DND-41 (cell line): Measurements from ENCODE around the gene INKA1.

Source experiments
- ATAC-seq: fragments of 200-7000 bp; cut with Tn5 transposase; 3 replicates; pipeline ENCODE4 v1.9.1; 2021; ENCODE audit warnings: low read depth; ENCODE audit not compliant: insufficient read depth
- DNase-seq: peaks from one replicate; pipeline ENCODE4 v3.0.0-alpha.2; 2020
- H2AFZ ChIP-seq: 2 replicates; pipeline ENCODE4 v1.6.0; 2012; ENCODE audit warnings: low read depth, low read length
- H3K27ac ChIP-seq: 2 replicates; pipeline ENCODE4 v1.5.1; 2012; ENCODE audit warnings: low read length, inconsistent platforms
- H3K27me3 ChIP-seq: fragments of 200-600 bp; sonication (generic); 2 replicates; pipeline ENCODE4 v1.6.0; 2012; ENCODE audit warnings: low read length, mild to moderate bottlenecking, inconsistent platforms; ENCODE audit not compliant: insufficient read depth, poor library complexity
- H3K36me3 ChIP-seq: 2 replicates; pipeline ENCODE4 v1.5.1; 2012; ENCODE audit warnings: low read length, inconsistent platforms; ENCODE audit not compliant: insufficient read depth
- H3K4me1 ChIP-seq: 2 replicates; pipeline ENCODE4 v1.5.1; 2012; ENCODE audit warnings: mild to moderate bottlenecking, low read length; ENCODE audit not compliant: insufficient read depth
- H3K4me2 ChIP-seq: 2 replicates; pipeline ENCODE4 v1.6.0; 2012; ENCODE audit warnings: mild to moderate bottlenecking, moderate library complexity, low read length, inconsistent platforms; ENCODE audit not compliant: insufficient read depth
- H3K4me3 ChIP-seq, 2 experiments: fragments of 200-600 bp in 1 of 2; shearing (Covaris generic) in 1 of 2; 2 replicates each; pipeline ENCODE4 v1.5.1; 2012 to 2016; ENCODE audit warnings: inconsistent platforms in 2 of 2, low read length in 2 of 2, mild to moderate bottlenecking in 2 of 2, low read depth in 1 of 2, moderate library complexity in 1 of 2
- H3K79me2 ChIP-seq: 2 replicates; pipeline ENCODE4 v1.6.0; 2012; ENCODE audit warnings: low read length, inconsistent platforms; ENCODE audit not compliant: insufficient read depth
- H3K9ac ChIP-seq: 2 replicates; pipeline ENCODE4 v1.6.0; 2012; ENCODE audit warnings: low read depth, mild to moderate bottlenecking, inconsistent platforms, low read length, moderate library complexity
- H3K9me3 ChIP-seq: 2 replicates; pipeline ENCODE4 v1.5.1; 2012; ENCODE audit warnings: low read length, moderate library complexity, mild to moderate bottlenecking, inconsistent platforms; ENCODE audit not compliant: insufficient read depth, severe bottlenecking
- H4K20me1 ChIP-seq: 2 replicates; pipeline ENCODE4 v1.6.0; 2012; ENCODE audit warnings: low read length; ENCODE audit not compliant: insufficient read depth
- CTCF ChIP-seq: IDR thresholded peaks from 2 replicates; pipeline ENCODE4 v1.5.1; 2012; ENCODE audit warnings: borderline replicate concordance, low read length, moderate library complexity, mild to moderate bottlenecking; ENCODE audit not compliant: poor library complexity, severe bottlenecking; ENCODE audit errors: extremely low read depth
- EZH2 ChIP-seq: IDR thresholded peaks from 3 replicates; pipeline ENCODE4 v1.6.1; 2012; ENCODE audit warnings: borderline replicate concordance, low read depth, mild to moderate bottlenecking, moderate library complexity, low read length, inconsistent platforms; ENCODE audit not compliant: severe bottlenecking

Gene INKA1

GRCh38 chr3:49785565-49786356, 17.3 kb upstream of the INKA1 start:
- peak; percentile 44 for ATAC-seq

GRCh38 chr3:49786357-49787181, 16.5 kb upstream of the INKA1 start, which contains the start of gene IP6K1:
Gene IP6K1 (minus strand): TSS chr3:49786542. CDS start chr3:49748040, 38,502 bp downstream.
- H3K4me1 ChIP-seq = peaks cover 40% of the 10 kb centered on the region
- DNase-seq (peak; percentile 100), ATAC-seq (peak; percentile 98)
- TF ChIP-seq EZH2 = no peak
- no peak for TF ChIP-seq CTCF
- H4K20me1 ChIP-seq = peaks cover 1% of the 10 kb centered on the region
- peak within 1 kb of the TSS; percentile 79 to 90 for H3K4me3 ChIP-seq
- H3K9ac ChIP-seq = peak within 1 kb of the TSS; percentile 81
- peak within 1 kb of the TSS; percentile 96 for H3K4me2 ChIP-seq
- no peaks in the 10 kb centered on the region for H3K9me3 ChIP-seq
- H3K27me3 ChIP-seq = no peaks in the 10 kb centered on the region
- H3K79me2 ChIP-seq = peaks cover 53% of the 10 kb centered on the region
- H3K36me3 ChIP-seq = peaks cover 22% of the 10 kb centered on the region
- H3K27ac ChIP-seq = peak within 1 kb of the TSS; percentile 89
- H2AFZ ChIP-seq = peak within 1 kb of the TSS; percentile 97

More at GRCh38 chr3:49785565-49786356, 17.3 kb upstream of the INKA1 start:
- Histone ChIP-seq H2AFZ (peak overlapping the region; percentile 83), H3K9ac (peak overlapping the region; percentile 81), H3K36me3 (peaks cover 25% of the 10 kb centered on the region), H3K4me2 (peak overlapping the region; percentile 96), H3K9me3 (no peaks in the 10 kb centered on the region), H3K27me3 (no peaks in the 10 kb centered on the region), H3K79me2 (peaks cover 61% of the 10 kb centered on the region), H3K4me3 (peak overlapping the region; percentile 79 to 90), H3K4me1 (peaks cover 46% of the 10 kb centered on the region), H4K20me1 (peaks cover 3% of the 10 kb centered on the region), H3K27ac (peak overlapping the region; percentile 65)
- DNase-seq = peak; percentile 40
- TF ChIP-seq CTCF (no peak), EZH2 (no peak)

- TF ChIP-seq EZH2 (no peak), CTCF (no peak)
- Histone ChIP-seq H3K79me2 (peaks cover 48% of the 10 kb centered on the region), H3K4me2 (peak overlapping the region; percentile 84), H3K9ac (peak overlapping the region; percentile 81), H3K27ac (peak overlapping the region; percentile 89), H3K27me3 (no peaks in the 10 kb centered on the region), H3K36me3 (peaks cover 16% of the 10 kb centered on the region), H2AFZ (peak overlapping the region; percentile 97), H3K9me3 (no peaks in the 10 kb centered on the region), H3K4me1 (peaks cover 39% of the 10 kb centered on the region), H3K4me3 (peak overlapping the region; percentile 79 to 90; a peak in 3 of 4 replicates), H4K20me1 (no peaks in the 10 kb centered on the region; the same call in none of the 2 replicates)
- no peak for ATAC-seq
- no peak for DNase-seq
Observed at GRCh38 chr3:49787182-49787464, 15.9 kb upstream of the INKA1 start.
